ENCODE data around the gene WNK2.

WNK2 gene

DNA sequence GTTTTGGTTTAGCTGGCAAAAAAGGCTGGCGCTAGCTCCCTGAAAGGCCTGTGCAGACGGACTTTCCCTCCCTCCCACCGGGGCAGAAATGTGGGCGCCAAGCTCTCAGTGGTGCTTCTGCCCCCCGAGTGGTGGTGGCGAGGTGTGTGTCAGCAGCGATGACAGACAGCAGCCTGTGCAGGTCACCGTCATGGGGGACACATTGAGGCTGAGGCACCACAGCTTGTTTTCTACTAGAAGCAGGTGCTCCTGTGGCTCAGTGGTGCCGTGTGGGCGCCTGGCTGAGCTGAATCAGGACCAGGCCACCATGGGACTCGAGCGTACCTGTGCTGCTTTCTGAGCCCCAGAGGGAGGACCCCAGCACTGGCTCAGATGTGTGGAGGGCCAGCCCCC, 6.2 kb downstream of the WNK2 start:
- Histone ChIP-seq H3K27ac (replicated peaks; ENCODE audit: low read length) (no peak overlapping the region), H3K4ac (ENCODE audit: low read length) (no peak overlapping the region), H3K9ac (ENCODE audit: low read depth, low read length, poor library complexity) (no peak overlapping the region), H2BK120ac (ENCODE audit: low read depth, low read length) (no peak overlapping the region), H3K4me1 (ENCODE audit: control insufficient read depth in 2 of 2, insufficient read depth in 1 of 2, low read depth in 1 of 2, low read length in 2 of 2) (peaks cover 24 to 25% of the 10 kb centered on the region in 2 donors), H2BK12ac (ENCODE audit: low read length) (no peak overlapping the region), H3K27me3 (ENCODE audit: control insufficient read depth in 3 of 3, insufficient read depth in 3 of 3, low read depth in 1 of 3, low read length in 3 of 3) (peaks cover 0 to 38% (median 12%) of the 10 kb centered on the region in 3 experiments), H3K36me3 (replicated peaks in 1 of 2; ENCODE audit: control insufficient read depth in 2 of 2, insufficient read depth in 2 of 2, low read length in 2 of 2) (no peaks in the 10 kb centered on the region), H3K79me1 (ENCODE audit: low read depth, low read length) (peaks cover 10% of the 10 kb centered on the region), H3K14ac (ENCODE audit: low read length) (no peak overlapping the region), H2AK5ac (ENCODE audit: low read depth, low read length) (no peak overlapping the region), H2AFZ (ENCODE audit: low read length) (no peak overlapping the region), H3K18ac (ENCODE audit: low read length) (no peak overlapping the region), H2BK5ac (ENCODE audit: low read length) (no peak overlapping the region), H3K4me3 (ENCODE audit: low read length in 2 of 2) (no peak overlapping the region), H4K8ac (ENCODE audit: low read depth, low read length) (no peak overlapping the region), H3K4me2 (ENCODE audit: insufficient read depth, low read length, poor library complexity, severe bottlenecking) (no peak overlapping the region), H3K23ac (ENCODE audit: low read depth, low read length, poor library complexity) (peak overlapping the region; percentile 49), H4K91ac (ENCODE audit: low read depth, low read length, poor library complexity) (no peak overlapping the region), H2BK15ac (ENCODE audit: low read length) (no peak overlapping the region), H3K9me3 (replicated peaks in 1 of 2; ENCODE audit: control insufficient read depth in 2 of 2, insufficient read depth in 1 of 2, low read depth in 1 of 2, low read length in 2 of 2) (no peaks in the 10 kb centered on the region)
- no peak for DNase-seq (ENCODE audit: low spot score)
- no CpG with 5 or more reads among the region's 12 CpGs for WGBS, 2 donors (ENCODE audit: extremely low coverage in 2 of 2, insufficient read length in 2 of 2, insufficient replicate concordance in 1 of 2)

DNA sequence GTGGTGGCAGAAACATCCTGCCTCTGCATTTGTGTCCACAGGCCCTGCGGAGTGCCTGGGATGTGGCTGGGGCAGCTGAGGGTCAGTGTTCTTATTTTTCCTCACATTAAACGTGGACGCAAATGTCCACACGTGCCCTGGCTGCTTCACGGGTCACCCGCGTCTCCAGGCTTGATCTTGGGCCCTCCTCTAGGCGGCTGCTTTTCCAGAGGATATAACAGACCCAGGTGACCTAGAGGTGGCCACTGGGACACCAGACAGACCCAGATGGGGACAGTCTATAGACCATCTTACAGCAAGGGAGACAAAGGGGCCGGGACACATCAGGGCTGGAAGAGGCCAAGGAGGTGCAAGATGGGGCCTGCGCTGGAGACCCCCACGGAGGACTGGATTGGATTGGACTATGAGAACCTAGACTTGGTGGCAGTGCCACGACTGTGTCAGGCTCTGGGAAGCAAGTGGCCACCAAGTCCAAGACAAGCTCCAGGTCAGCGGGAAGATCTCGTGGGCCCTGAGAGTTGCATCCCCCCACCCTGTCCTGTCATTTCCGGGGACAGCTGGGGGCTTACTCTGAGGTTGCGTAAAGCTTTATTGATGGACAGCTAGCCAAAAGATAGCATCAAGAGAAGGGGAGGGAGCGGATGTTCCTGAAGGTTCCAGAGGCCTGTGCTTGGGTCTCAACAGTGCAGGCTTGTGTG, 6.9 kb downstream of the WNK2 start:
- H2AK5ac ChIP-seq (ENCODE audit: low read depth, low read length) = no peak overlapping the region
- no peak overlapping the region for H4K91ac ChIP-seq (ENCODE audit: low read depth, low read length, poor library complexity)
- H3K27me3 ChIP-seq (ENCODE audit: control insufficient read depth in 3 of 3, insufficient read depth in 3 of 3, low read depth in 1 of 3, low read length in 3 of 3) = peaks cover 0 to 32% (median 9%) of the 10 kb centered on the region in 3 experiments
- WGBS, 2 donors (ENCODE audit: extremely low coverage in 2 of 2, insufficient read length in 2 of 2, insufficient replicate concordance in 1 of 2) = no CpG with 5 or more reads among the region's 17 CpGs
- peaks cover 19 to 24% of the 10 kb centered on the region in 2 donors for H3K4me1 ChIP-seq (ENCODE audit: control insufficient read depth in 2 of 2, insufficient read depth in 1 of 2, low read depth in 1 of 2, low read length in 2 of 2)
- H3K79me1 ChIP-seq (ENCODE audit: low read depth, low read length) = peaks cover 10% of the 10 kb centered on the region
- H3K4me2 ChIP-seq (ENCODE audit: insufficient read depth, low read length, poor library complexity, severe bottlenecking) = no peak overlapping the region
- H4K8ac ChIP-seq (ENCODE audit: low read depth, low read length) = no peak overlapping the region
- H2AFZ ChIP-seq (ENCODE audit: low read length) = no peak overlapping the region
- H3K14ac ChIP-seq (ENCODE audit: low read length) = no peak overlapping the region
- H3K36me3 ChIP-seq (replicated peaks in 1 of 2; ENCODE audit: control insufficient read depth in 2 of 2, insufficient read depth in 2 of 2, low read length in 2 of 2) = no peaks in the 10 kb centered on the region
- no peak for DNase-seq (ENCODE audit: low spot score)
- no peak overlapping the region for H3K4me3 ChIP-seq (ENCODE audit: low read length in 2 of 2)
- no peaks in the 10 kb centered on the region for H3K9me3 ChIP-seq (replicated peaks in 1 of 2; ENCODE audit: control insufficient read depth in 2 of 2, insufficient read depth in 1 of 2, low read depth in 1 of 2, low read length in 2 of 2)
- H3K27ac ChIP-seq (replicated peaks; ENCODE audit: low read length) = no peak overlapping the region
- peak overlapping the region; percentile 73 for H3K18ac ChIP-seq (ENCODE audit: low read length)
- H2BK120ac ChIP-seq (ENCODE audit: low read depth, low read length) = no peak overlapping the region
- peak overlapping the region; percentile 49 for H3K23ac ChIP-seq (ENCODE audit: low read depth, low read length, poor library complexity)
- H3K9ac ChIP-seq (ENCODE audit: low read depth, low read length, poor library complexity) = peak overlapping the region; percentile 16
- H2BK12ac ChIP-seq (ENCODE audit: low read length) = no peak overlapping the region
- no peak overlapping the region for H2BK5ac ChIP-seq (ENCODE audit: low read length)
- no peak overlapping the region for H2BK15ac ChIP-seq (ENCODE audit: low read length)
- H3K4ac ChIP-seq (ENCODE audit: low read length) = no peak overlapping the region

DNA sequence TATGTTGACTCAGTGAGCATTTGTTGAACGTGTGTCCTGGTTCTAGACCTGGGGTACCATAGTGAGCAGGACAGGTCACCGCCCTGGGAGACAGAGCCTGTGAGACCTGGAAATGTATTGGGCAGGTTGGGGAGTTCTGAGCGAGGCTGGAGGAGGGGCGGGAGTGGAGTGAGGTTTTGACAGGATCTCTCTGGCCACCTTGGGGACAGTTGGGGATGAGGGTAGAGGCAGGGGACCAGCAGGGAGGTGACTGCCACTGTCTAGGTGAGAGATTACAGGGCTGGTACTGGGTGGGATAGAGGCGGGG, 7.4 kb downstream of the WNK2 start:
- H2BK120ac ChIP-seq (ENCODE audit: low read depth, low read length) = no peak overlapping the region
- no peaks in the 10 kb centered on the region for H3K36me3 ChIP-seq (replicated peaks in 1 of 2; ENCODE audit: control insufficient read depth in 2 of 2, insufficient read depth in 2 of 2, low read length in 2 of 2)
- H3K4me2 ChIP-seq (ENCODE audit: insufficient read depth, low read length, poor library complexity, severe bottlenecking) = no peak overlapping the region
- no peak overlapping the region for H3K23ac ChIP-seq (ENCODE audit: low read depth, low read length, poor library complexity)
- no CpG with 5 or more reads among the region's 5 CpGs for WGBS, 2 donors (ENCODE audit: extremely low coverage in 2 of 2, insufficient read length in 2 of 2, insufficient replicate concordance in 1 of 2)
- no peak overlapping the region for H2AFZ ChIP-seq (ENCODE audit: low read length)
- no peak overlapping the region for H4K91ac ChIP-seq (ENCODE audit: low read depth, low read length, poor library complexity)
- no peak overlapping the region for H3K4me3 ChIP-seq (ENCODE audit: low read length in 2 of 2)
- no peak overlapping the region for H3K18ac ChIP-seq (ENCODE audit: low read length)
- H3K4me1 ChIP-seq (ENCODE audit: control insufficient read depth in 2 of 2, insufficient read depth in 1 of 2, low read depth in 1 of 2, low read length in 2 of 2) = peaks cover 14 to 19% of the 10 kb centered on the region in 2 donors
- peaks cover 10% of the 10 kb centered on the region for H3K79me1 ChIP-seq (ENCODE audit: low read depth, low read length)
- no peak overlapping the region for H3K14ac ChIP-seq (ENCODE audit: low read length)
- H2BK15ac ChIP-seq (ENCODE audit: low read length) = no peak overlapping the region
- no peak for DNase-seq (ENCODE audit: low spot score)
- H2BK12ac ChIP-seq (ENCODE audit: low read length) = no peak overlapping the region
- H3K27me3 ChIP-seq (ENCODE audit: control insufficient read depth in 3 of 3, insufficient read depth in 3 of 3, low read depth in 1 of 3, low read length in 3 of 3) = peaks cover 0 to 30% (median 9%) of the 10 kb centered on the region in 3 experiments
- no peak overlapping the region for H2AK5ac ChIP-seq (ENCODE audit: low read depth, low read length)
- H4K8ac ChIP-seq (ENCODE audit: low read depth, low read length) = no peak overlapping the region
- no peak overlapping the region for H3K27ac ChIP-seq (replicated peaks; ENCODE audit: low read length)
- no peak overlapping the region for H2BK5ac ChIP-seq (ENCODE audit: low read length)
- H3K9me3 ChIP-seq (replicated peaks in 1 of 2; ENCODE audit: control insufficient read depth in 2 of 2, insufficient read depth in 1 of 2, low read depth in 1 of 2, low read length in 2 of 2) = peaks cover 0 to 3% of the 10 kb centered on the region in 2 donors
- H3K9ac ChIP-seq (ENCODE audit: low read depth, low read length, poor library complexity) = no peak overlapping the region
- H3K4ac ChIP-seq (ENCODE audit: low read length) = no peak overlapping the region

DNA sequence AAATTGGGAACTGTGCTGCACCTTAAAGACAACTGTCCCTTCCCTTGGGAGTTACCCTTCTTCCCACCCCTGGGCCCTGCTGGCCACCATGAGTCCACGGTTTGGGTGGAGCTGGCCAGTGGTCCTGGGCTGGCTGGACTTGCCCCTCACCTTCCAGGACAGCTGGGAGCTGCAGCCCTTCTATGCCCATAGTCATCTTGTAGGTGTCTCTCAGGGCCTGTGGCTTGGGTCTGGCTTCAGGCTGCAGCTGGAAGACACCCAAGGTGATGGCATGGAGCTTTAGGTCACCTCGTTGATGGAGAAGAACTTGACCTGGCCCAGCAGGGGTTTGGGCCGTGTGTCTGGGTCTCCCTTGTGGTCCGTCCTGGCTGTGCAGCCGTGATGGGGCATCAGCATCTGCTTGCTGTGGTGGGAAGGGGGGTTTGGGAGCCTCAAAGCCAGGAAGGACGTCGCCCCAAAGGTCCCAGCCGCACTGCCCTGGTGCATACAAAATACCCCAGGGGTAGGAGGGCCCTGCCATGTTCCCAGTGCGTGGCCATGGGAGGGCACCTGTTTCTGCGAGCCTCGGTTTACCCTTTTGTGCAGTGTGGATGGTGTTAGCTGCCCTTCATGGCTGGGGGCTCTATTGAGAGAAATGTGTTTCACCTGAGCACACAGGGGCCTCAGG, 8.9 kb downstream of the WNK2 start:
- no peak overlapping the region for H4K8ac ChIP-seq (ENCODE audit: low read depth, low read length)
- no peaks in the 10 kb centered on the region for H3K36me3 ChIP-seq (replicated peaks in 1 of 2; ENCODE audit: control insufficient read depth in 2 of 2, insufficient read depth in 2 of 2, low read length in 2 of 2)
- no peak overlapping the region for H2AK5ac ChIP-seq (ENCODE audit: low read depth, low read length)
- H3K14ac ChIP-seq (ENCODE audit: low read length) = no peak overlapping the region
- peaks cover 12% of the 10 kb centered on the region for H3K79me1 ChIP-seq (ENCODE audit: low read depth, low read length)
- peaks cover 6 to 14% of the 10 kb centered on the region in 2 donors for H3K4me1 ChIP-seq (ENCODE audit: control insufficient read depth in 2 of 2, insufficient read depth in 1 of 2, low read depth in 1 of 2, low read length in 2 of 2)
- DNase-seq (ENCODE audit: low spot score) = no peak
- peak overlapping the region; percentile 22 for H3K9ac ChIP-seq (ENCODE audit: low read depth, low read length, poor library complexity)
- H2BK15ac ChIP-seq (ENCODE audit: low read length) = no peak overlapping the region
- no peak overlapping the region for H3K18ac ChIP-seq (ENCODE audit: low read length)
- no peak overlapping the region for H3K4me3 ChIP-seq (ENCODE audit: low read length in 2 of 2)
- H2AFZ ChIP-seq (ENCODE audit: low read length) = no peak overlapping the region
- no peak overlapping the region for H3K4ac ChIP-seq (ENCODE audit: low read length)
- H4K91ac ChIP-seq (ENCODE audit: low read depth, low read length, poor library complexity) = no peak overlapping the region
- no peak overlapping the region for H3K4me2 ChIP-seq (ENCODE audit: insufficient read depth, low read length, poor library complexity, severe bottlenecking)
- no peak overlapping the region for H2BK5ac ChIP-seq (ENCODE audit: low read length)
- no CpG with 5 or more reads among the region's 11 CpGs for WGBS, 2 donors (ENCODE audit: extremely low coverage in 2 of 2, insufficient read length in 2 of 2, insufficient replicate concordance in 1 of 2)
- peaks cover 0 to 15% (median 8%) of the 10 kb centered on the region in 3 experiments for H3K27me3 ChIP-seq (ENCODE audit: control insufficient read depth in 3 of 3, insufficient read depth in 3 of 3, low read depth in 1 of 3, low read length in 3 of 3)
- H3K9me3 ChIP-seq (replicated peaks in 1 of 2; ENCODE audit: control insufficient read depth in 2 of 2, insufficient read depth in 1 of 2, low read depth in 1 of 2, low read length in 2 of 2) = peaks cover 0 to 3% of the 10 kb centered on the region in 2 donors
- H3K23ac ChIP-seq (ENCODE audit: low read depth, low read length, poor library complexity) = no peak overlapping the region
- no peak overlapping the region for H3K27ac ChIP-seq (replicated peaks; ENCODE audit: low read length)
- no peak overlapping the region for H2BK120ac ChIP-seq (ENCODE audit: low read depth, low read length)
- H2BK12ac ChIP-seq (ENCODE audit: low read length) = no peak overlapping the region

Data from neuronal stem cell (in vitro differentiated cells).